HG02943 (cell line): Measurements from ENCODE around the gene RNF175.
"Not testable (repeated sequence)": the region's sequence is repeated elsewhere in the genome, so short reads cannot be mapped to it uniquely, and the experiment has no call there.

ENCODE experiments used
- ATAC-seq: cut with Tn5 transposase; IDR thresholded peaks from one replicate; pipeline ENCODE4 v1.9.1; 2021; ENCODE audit warnings: mild to moderate bottlenecking, low read depth, moderate library complexity; ENCODE audit not compliant: unreplicated experiment

RNF175 gene

DNA sequence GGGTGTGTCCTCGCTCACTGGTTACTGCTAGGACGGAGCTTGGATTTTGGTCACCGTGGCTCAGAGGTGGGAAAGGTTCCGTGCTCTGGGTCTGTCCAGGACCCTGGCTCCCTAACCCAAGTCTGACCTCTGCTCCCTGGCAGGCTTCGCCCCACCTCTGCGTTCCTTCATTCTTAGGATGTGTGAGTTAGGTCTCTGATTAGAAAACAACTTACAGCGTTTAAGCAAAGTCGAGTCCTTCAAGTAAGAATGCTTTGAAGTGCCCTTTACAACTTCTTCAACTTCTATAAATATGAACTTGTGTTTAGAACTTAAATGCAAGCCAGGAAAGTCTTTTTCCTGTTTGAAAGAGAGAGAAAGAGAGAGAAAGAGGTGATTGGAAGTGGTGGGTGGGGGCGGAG is 74.9 kb downstream of the RNF175 start:
- no peak for ATAC-seq

- peak; percentile 81 for ATAC-seq
Measured at GRCh38 chr4:153684182-153684970, 75.4 kb downstream of the RNF175 start, which contains the start of gene TLR2. Gene TLR2, plus strand, starts transcription at chr4:153684280. Its CDS starts 18,628 bp downstream, at chr4:153702908.

GRCh38 chr4:153683763-153684181 is 76.1 kb downstream of the RNF175 start:
- ATAC-seq = no peak

- ATAC-seq = no peak
Measured at GRCh38 chr4:153679486-153679885, 80.3 kb downstream of the RNF175 start.

DNA sequence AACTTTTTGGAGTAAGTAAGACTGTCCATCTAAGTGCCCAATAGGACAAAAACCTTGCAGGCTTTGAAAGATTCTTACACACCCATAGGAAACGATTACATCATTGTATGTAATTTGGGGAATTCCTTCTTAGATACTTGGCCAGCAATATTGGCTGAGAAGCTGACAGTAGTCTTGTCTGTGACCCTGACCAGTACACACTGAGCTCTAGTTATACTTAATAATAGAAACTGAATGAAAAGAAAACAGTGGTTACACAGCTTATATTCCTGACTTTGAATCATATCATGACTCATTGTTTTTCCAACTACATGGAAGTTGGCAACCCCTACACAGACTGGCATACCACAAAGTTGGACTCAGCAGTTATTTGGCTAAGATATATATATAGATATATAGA is 82.8 kb downstream of the RNF175 start:
- ATAC-seq = no peak

DNA sequence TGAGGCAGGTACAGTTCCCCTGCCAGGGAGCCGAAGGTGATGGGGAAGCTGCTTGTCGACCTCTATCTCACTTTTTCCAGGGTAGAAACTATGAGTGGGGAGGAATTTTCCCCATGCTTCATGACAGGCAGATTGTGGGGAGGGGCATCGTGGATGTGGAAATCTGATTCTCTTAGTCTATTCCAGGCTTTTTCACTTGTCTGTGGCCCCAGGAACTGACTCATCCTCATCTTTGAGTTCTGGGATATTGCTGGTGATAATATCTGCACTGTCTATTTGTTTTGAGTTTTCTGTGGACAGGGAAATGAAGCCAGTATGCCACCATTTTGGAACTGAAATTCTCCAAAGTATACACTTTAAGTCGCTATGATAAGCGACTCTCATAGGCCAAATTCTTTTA is 83.3 kb downstream of the RNF175 start:
- ATAC-seq = no peak

DNA sequence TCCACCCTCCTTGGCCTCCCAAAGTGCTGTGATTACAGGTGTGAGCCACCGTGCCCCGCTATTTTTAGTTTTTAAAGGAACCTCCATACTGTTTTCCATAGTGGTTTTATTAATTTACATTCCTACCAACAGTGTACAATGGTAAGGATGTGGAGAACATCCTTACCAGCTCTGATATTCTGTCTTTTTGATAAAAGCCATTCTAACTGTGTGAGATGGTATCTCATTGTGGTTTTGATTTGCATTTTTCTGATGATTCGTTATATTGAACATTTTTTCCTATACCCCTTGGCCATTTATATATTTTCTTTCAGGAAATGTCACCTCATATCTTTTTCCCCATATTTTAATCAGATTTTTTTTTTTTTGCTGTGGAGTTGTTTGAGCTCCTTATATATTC is 90.0 kb downstream of the RNF175 start:
- ATAC-seq = no peak

DNA sequence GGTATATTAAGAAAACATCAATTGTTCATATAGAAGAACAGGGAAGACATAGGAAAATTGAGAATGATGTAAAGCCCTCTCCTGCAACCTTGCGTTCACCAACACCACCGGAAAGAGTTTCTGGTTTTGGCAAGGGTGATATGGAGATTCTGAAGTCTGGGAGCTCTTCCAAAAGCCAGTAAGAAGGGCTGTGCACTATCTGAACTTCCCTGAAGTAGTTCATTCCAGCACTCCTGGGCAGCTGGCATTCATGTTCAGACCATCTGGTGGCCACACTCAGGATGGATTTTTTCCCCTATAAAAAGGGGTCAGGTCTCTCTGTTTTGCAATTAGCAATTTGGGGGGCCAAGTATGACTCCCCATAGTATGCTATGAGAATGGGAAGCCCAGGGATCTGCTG is 91.2 kb downstream of the RNF175 start:
- no peak for ATAC-seq

DNA sequence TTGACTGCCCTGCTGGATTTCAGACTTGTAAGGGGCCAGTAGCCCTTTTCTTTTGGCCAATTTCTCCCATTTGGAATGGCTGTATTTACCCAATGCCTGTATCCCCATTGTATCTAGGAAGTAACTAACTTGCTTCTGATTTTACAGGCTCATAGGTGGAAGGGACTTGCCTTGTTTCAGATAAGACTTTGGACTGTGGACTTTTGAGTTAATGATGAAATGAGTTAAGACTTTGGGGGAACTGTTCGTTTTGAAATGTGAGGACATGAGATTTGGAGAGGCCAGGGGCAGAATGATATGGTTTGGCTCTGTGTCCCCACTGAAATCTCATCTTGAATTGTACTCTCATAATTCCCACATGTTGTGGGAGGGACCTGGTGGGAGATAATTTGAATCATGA is 93.3 kb downstream of the RNF175 start:
- not testable (repeated sequence) for ATAC-seq

- no peak for ATAC-seq
Measured at GRCh38 chr4:153663667-153664066, 96.2 kb downstream of the RNF175 start.

DNA sequence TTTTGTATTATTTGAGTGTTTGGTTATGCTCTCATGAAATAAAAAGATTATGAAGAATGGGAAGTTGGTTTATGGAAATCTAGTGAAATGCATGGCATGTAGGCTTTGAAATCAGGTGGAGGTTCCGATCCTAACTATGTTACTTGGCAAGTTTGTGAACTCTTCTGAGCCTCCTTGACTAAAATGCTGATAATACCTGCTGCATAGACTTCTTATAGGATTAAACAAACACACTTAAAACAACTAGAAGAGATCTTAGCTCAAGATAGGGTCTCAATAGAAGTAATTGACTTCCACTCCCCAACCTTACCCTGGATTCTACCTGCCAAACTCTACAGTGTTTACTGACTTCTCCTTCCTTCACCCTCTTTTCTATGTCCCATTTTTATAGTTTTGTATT is 97.9 kb downstream of the RNF175 start:
- no peak for ATAC-seq

DNA sequence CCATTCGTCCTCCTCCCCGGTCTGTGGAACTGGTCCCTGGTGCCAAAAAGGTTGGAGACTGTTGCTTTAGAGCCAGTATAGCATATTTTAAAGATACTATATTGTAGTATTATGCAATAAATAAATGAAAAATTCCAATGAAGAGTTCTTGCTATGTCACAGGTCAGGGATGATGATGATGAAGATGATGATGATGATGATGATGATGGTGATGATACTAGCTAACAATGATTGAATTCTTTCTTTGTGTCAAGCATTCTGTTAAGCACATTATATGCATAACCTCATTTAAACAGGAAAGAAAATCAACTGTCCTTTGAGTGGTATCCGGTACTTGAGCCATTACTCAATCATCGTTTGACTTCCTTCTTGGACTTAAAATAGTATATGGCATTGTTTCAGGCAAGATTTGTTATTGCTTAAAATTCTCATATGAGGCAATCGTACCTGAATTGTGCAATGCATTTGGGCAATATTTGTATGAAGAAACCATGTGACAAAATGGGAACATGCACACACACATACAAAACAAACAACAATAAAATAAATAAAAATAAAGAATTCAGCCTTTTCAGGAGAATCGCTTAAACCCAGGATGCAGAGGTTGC is 98.5 kb downstream of the RNF175 start:
- ATAC-seq = no peak
